Fibroblast of pulmonary artery (primary cell): ENCODE results near the gene NINL.

ENCODE experiments used
- DNase-seq: peaks from one replicate; pipeline ENCODE4 v3.0.0-alpha.2; 2010; ENCODE audit warnings: low read depth
- H3K4me3 ChIP-seq: replicated peaks from 2 replicates; pipeline ENCODE4 v1.5.1; 2011; ENCODE audit warnings: low read depth, mild to moderate bottlenecking, control low read depth, low read length, moderate library complexity
- TF ChIP-seq, protein P1 (sequence below): IDR thresholded peaks from 2 replicates; pipeline ENCODE4 v1.5.1; 2011; ENCODE audit warnings: mild to moderate bottlenecking, control low read depth, low read length, inconsistent platforms; ENCODE audit errors: missing control alignments

Gene NINL

DNA sequence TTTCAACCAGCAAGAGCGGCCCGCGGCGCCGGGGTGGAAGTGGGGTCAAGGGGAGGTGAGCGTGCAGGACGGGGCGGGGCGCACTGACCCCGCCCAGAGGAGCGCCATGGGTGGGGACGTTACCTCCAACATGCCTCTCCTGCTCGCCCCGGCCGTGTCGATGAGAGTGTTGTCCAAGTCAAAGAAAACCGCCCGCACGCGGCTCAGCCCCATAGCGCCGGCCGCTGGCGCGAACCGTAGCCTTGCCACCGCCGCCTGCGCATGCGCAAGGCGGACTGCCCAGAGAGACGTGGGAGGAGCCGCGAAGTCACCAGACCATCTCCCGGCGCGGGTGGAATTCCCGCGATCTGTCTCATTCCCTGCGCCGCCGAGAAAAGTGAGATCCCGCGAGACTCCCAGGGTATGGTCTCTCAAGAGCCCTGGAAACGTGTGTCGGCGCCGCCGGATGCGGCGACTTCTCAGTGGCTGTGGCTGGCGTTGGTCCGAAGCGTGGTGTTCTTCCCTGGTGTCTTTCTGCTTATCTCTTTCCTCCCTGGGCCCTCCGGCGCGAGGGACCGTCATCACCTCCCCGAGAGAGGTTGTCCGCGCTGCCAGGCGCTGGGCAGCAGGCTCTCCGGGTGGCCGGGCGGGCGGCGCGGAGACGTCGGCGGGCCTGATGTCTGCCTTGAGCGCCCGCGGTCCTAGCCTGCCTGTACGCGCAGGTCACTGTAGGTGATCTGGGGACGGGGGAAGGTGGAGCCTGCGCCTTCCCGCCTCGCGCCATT, 38.6 kb upstream of the NINL start, which contains the start of gene NANP:
NANP (minus strand) TSS at position 279 of the 764 bp plus-strand sequence; CDS start at position 213, 66 bp downstream.
- peak; percentile 98 for DNase-seq
- peak within 1 kb of the TSS; percentile 84 for H3K4me3 ChIP-seq
- TF ChIP-seq, protein P1, sequence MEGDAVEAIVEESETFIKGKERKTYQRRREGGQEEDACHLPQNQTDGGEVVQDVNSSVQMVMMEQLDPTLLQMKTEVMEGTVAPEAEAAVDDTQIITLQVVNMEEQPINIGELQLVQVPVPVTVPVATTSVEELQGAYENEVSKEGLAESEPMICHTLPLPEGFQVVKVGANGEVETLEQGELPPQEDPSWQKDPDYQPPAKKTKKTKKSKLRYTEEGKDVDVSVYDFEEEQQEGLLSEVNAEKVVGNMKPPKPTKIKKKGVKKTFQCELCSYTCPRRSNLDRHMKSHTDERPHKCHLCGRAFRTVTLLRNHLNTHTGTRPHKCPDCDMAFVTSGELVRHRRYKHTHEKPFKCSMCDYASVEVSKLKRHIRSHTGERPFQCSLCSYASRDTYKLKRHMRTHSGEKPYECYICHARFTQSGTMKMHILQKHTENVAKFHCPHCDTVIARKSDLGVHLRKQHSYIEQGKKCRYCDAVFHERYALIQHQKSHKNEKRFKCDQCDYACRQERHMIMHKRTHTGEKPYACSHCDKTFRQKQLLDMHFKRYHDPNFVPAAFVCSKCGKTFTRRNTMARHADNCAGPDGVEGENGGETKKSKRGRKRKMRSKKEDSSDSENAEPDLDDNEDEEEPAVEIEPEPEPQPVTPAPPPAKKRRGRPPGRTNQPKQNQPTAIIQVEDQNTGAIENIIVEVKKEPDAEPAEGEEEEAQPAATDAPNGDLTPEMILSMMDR = no peak

DNA sequence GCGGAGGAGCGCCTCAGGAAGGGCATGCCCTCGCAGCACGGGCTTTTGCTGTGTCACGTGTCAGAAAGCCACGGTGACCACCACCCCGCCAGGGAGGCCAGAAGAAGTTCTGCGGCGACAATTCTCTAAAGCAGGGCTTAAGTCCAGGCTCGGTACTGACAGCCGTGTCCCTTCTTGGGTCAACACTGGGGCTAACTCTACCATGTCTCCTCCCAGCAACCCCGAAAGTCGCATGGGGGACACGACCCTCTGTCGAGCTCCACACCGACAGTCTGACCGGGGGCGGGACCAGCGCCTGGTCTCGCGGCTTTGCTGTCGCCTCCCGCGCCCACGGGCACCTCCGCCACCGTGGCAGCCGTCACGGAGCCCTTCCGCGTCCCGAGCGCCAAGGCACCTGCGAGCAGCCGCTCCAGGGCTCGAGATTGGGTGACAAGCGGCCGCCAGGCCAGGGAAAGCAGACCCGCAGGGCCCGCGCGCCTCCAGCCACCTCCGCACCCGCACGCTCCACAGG, 37.9 kb upstream of the NINL start:
- DNase-seq = no peak

DNA sequence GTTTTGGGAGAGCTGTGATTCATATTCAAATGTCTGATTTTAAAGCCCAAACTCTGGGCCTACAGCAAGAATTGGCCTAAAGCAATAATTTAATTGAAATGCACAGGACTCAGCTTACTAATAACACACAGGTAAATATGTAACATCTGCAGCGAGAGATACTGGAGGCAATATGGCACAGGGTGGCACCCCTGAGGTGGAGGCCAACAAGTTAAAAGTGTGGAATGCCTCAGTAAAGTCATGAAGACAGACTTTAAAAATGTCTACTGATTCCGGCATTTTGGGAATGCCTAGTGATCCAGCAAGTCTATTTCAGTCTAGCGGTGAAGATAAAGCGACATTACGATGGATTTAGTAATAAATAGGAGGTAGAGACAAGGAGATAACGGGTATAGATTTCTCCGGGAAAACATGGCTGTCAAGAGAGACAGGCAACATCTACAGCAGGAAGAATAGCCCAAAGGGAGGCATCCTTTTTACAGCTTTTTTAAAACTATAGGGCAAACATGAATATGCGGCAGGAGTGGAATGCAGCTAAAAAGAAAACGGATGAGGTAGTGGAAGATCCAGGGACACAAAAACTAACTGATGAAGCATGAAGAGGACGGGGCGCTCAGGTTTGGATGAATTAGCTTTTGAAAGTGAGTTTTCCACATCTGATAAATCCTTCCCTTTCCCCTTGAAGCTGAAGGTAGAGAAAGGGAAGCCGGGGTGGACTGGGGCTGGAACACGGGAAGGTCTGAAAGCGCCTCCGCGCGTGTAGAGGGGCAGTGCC, 37.3 kb upstream of the NINL start:
- peak overlapping the region; percentile 84 for H3K4me3 ChIP-seq
- peak; percentile 33 for DNase-seq
- TF ChIP-seq, protein P1 = no peak

More for the DNA sequence above, 37.9 kb upstream of the NINL start:
- H3K4me3 ChIP-seq = peak overlapping the region; percentile 84
- TF ChIP-seq, protein P1 = no peak

DNA sequence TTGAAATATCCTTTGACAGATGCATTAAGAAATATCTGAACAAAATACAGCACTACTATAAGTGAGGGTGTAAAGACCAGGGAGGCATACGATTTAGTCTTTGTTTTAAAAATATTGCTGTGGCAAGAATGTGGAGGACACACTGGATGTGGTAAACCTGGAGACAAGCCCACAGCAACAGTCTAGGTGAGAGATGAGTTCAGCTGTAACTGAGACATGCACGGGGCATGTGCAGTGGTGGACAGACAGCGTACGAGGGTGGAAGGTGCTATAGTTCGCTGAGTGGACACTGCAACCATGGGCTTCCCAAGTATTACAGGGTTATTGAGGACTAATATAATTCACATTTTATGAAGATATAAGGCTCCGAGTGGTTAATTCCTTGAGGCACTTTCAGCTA, 36.7 kb upstream of the NINL start:
- TF ChIP-seq, protein P1 = no peak
- DNase-seq = no peak
- peak overlapping the region; percentile 84 for H3K4me3 ChIP-seq

DNA sequence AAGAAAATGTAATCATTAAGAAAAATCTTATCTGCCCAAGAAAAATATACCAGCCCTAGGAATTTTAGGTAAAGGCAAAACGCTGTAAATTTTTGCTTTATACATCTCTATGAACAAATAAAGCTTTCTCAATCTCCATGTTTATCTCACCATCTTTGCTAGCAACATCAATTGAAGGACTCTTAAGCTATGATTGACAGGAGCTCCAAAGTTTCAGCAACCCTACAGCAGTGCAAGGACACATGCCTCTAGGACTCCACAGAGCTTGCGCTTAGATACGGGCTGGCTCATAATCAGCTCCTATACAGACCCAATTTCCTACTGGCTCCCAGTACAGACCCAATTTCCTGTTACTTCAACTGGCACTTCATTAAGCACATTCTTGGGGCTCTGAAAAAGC, 34.2 kb upstream of the NINL start:
- TF ChIP-seq, protein P1 = no peak
- no peak for DNase-seq
- H3K4me3 ChIP-seq = no peak overlapping the region

DNA sequence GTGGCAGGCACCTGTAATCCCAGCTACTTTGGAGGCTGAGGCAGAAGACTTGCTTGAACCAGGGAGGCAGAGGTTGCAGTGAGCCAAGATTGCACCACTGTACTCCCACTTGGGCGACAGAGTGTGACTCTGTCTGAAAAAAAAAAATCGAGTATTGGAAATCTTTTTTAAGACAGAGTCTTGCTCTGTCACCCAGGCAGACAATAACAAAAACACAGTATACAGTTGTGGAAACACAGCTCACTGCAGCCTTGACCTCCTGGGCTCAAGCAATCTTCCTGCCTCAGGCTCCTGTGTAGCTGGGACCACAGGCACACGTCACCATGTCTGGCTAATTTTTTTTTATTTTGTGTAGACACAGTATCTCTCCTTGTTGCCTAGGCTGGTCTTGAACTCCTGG, 23.4 kb upstream of the NINL start:
- no peak for DNase-seq
- no peak overlapping the region for H3K4me3 ChIP-seq
- TF ChIP-seq, protein P1 = no peak
